DND-41 (cell line): ENCODE measurements around the gene TBC1D8B.
"Not testable (repeated sequence)": the region's sequence is repeated elsewhere in the genome, so short reads cannot be mapped to it uniquely, and the experiment has no call there.

Experiments used
- CTCF ChIP-seq: IDR thresholded peaks from 2 replicates; pipeline ENCODE4 v1.5.1; 2012; ENCODE audit warnings: borderline replicate concordance, low read length, moderate library complexity, mild to moderate bottlenecking; ENCODE audit not compliant: poor library complexity, severe bottlenecking; ENCODE audit errors: extremely low read depth
- EZH2 ChIP-seq: IDR thresholded peaks from 3 replicates; pipeline ENCODE4 v1.6.1; 2012; ENCODE audit warnings: borderline replicate concordance, low read depth, mild to moderate bottlenecking, moderate library complexity, low read length, inconsistent platforms; ENCODE audit not compliant: severe bottlenecking

DNA sequence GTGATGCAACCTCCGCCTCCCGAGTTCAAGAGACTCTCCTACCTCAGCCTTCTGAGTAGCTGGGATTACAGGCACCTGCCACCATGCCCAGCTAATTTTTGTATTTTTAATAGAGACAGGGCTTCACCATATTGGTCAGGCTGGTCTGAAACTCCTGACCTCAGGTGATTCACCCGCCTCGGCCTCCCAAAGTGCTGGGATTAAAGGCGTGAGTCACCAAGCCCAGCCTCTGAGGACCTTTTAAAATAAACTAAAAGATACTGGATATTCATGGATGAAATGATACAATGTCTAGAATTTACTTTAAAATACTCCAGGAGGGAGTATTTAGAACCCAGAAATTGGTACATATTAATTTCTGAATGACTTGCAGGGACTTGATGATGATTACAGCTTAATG is 10.5 kb downstream of the TBC1D8B start:
- not testable (repeated sequence) for TF ChIP-seq CTCF, EZH2
